MM.1S (cell line): ENCODE measurements around the gene NEURL1B.

Source experiments
- DNase-seq: peaks from one replicate; pipeline ENCODE4 v3.0.0-alpha.2; 2015
- H2AFZ ChIP-seq: fragments of 300-600 bp; sonication (generic); 2 replicates; pipeline ENCODE4 v1.6.0; 2016; ENCODE audit warnings: antibody characterized with exemption, low read length
- H3F3A ChIP-seq: fragments of 300-600 bp; sonication (generic); 2 replicates; pipeline ENCODE4 v1.6.1; 2016; ENCODE audit warnings: mild to moderate bottlenecking, antibody characterized with exemption, low read length, moderate library complexity, mixed read lengths; ENCODE audit not compliant: insufficient read depth
- H3K27ac ChIP-seq: fragments of 300-600 bp; sonication (generic); 2 replicates; pipeline ENCODE4 v1.5.1; 2016; ENCODE audit warnings: mild to moderate bottlenecking, low read length
- H3K27me3 ChIP-seq: fragments of 300-600 bp; sonication (generic); replicated peaks from 2 replicates; pipeline ENCODE4 v1.6.0; 2016; ENCODE audit warnings: low read length; ENCODE audit not compliant: insufficient read depth
- H3K36me3 ChIP-seq: fragments of 300-600 bp; sonication (generic); replicated peaks from 2 replicates; pipeline ENCODE4 v1.6.1; 2016; ENCODE audit warnings: mild to moderate bottlenecking, low read length, mixed read lengths; ENCODE audit not compliant: insufficient read depth
- H3K4me1 ChIP-seq: fragments of 300-600 bp; sonication (generic); 2 replicates; pipeline ENCODE4 v1.6.1; 2016; ENCODE audit warnings: low read length, mixed read lengths
- H3K4me2 ChIP-seq: fragments of 300-600 bp; sonication (generic); 2 replicates; pipeline ENCODE4 v1.6.0; 2016; ENCODE audit warnings: low read depth, low read length
- H3K4me3 ChIP-seq: fragments of 300-600 bp; sonication (generic); 2 replicates; pipeline ENCODE4 v1.5.1; 2016; ENCODE audit warnings: low read length, mixed read lengths
- H3K79me2 ChIP-seq: fragments of 300-600 bp; sonication (generic); 2 replicates; pipeline ENCODE4 v1.6.1; 2016; ENCODE audit warnings: mixed run types, low read length, mixed read lengths
- H3K9ac ChIP-seq: fragments of 300-600 bp; sonication (generic); 2 replicates; pipeline ENCODE4 v1.6.1; 2016; ENCODE audit warnings: low read length, mixed read lengths
- H3K9me2 ChIP-seq: fragments of 300-600 bp; sonication (generic); replicated peaks from 2 replicates; pipeline ENCODE4 v1.6.1; 2016; ENCODE audit warnings: mild to moderate bottlenecking, low read length, mixed read lengths; ENCODE audit not compliant: insufficient read depth
- H3K9me3 ChIP-seq: fragments of 300-600 bp; sonication (generic); replicated peaks from 2 replicates; pipeline ENCODE4 v1.6.1; 2016; ENCODE audit warnings: mild to moderate bottlenecking, low read length, mixed read lengths; ENCODE audit not compliant: insufficient read depth
- H4K20me1 ChIP-seq: fragments of 300-600 bp; sonication (generic); 2 replicates; pipeline ENCODE4 v1.6.1; 2016; ENCODE audit warnings: mild to moderate bottlenecking, low read length, moderate library complexity, mixed read lengths; ENCODE audit not compliant: insufficient read depth
- EZH2 ChIP-seq: fragments of 300-600 bp; sonication (generic); optimal IDR thresholded peaks from 2 replicates; pipeline ENCODE3; 2017; ENCODE audit warnings: low read depth, mild to moderate bottlenecking, antibody characterized with exemption, low read length, mixed read lengths
- EZH2phosphoT487 ChIP-seq: fragments of 300-600 bp; sonication (generic); IDR thresholded peaks from 2 replicates; pipeline ENCODE4 v1.6.1; 2018; ENCODE audit warnings: antibody characterized with exemption, low read length
- TF ChIP-seq, protein P1 (sequence below): fragments of 300-600 bp; sonication (generic); IDR thresholded peaks from 2 replicates; pipeline ENCODE4 v1.5.1; 2016; ENCODE audit warnings: antibody characterized with exemption, low read length, mixed read lengths

Gene NEURL1B

DNA sequence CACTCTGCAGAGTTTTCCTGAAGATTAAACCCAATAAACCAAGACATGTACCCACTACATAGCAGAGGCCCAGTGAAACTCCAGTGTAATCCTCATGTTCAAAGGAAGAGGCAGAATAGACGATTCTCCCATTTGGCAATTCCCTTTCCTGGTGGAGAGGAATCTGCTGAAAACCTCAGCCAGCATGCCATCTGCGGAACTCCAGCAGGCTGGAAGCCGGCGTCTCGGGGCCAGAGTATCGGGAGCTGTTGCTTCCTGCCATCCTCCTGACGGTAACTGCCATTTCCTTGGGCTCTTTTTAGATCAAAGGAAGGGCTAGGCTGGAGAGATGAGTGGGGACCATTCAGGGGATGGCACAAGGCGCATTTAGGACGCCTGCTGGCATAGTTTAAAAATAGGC lies 20.5 kb downstream of the NEURL1B start:
- no peak overlapping the region for H2AFZ ChIP-seq
- H3K4me3 ChIP-seq: no peak overlapping the region
- H3K9me3 ChIP-seq: no peaks in the 10 kb centered on the region
- H3K27me3 ChIP-seq: no peaks in the 10 kb centered on the region
- H3K27ac ChIP-seq: no peak overlapping the region
- no peaks in the 10 kb centered on the region for H3K79me2 ChIP-seq
- H3F3A ChIP-seq: no peaks in the 10 kb centered on the region
- no peaks in the 10 kb centered on the region for H4K20me1 ChIP-seq
- no peak overlapping the region for H3K4me2 ChIP-seq
- H3K36me3 ChIP-seq: no peaks in the 10 kb centered on the region
- H3K4me1 ChIP-seq: no peaks in the 10 kb centered on the region
- H3K9ac ChIP-seq: no peak overlapping the region
- DNase-seq: no peak
- no peaks in the 10 kb centered on the region for H3K9me2 ChIP-seq
- TF ChIP-seq EZH2 (no peak), EZH2phosphoT487 (no peak)
- TF ChIP-seq, protein P1, sequence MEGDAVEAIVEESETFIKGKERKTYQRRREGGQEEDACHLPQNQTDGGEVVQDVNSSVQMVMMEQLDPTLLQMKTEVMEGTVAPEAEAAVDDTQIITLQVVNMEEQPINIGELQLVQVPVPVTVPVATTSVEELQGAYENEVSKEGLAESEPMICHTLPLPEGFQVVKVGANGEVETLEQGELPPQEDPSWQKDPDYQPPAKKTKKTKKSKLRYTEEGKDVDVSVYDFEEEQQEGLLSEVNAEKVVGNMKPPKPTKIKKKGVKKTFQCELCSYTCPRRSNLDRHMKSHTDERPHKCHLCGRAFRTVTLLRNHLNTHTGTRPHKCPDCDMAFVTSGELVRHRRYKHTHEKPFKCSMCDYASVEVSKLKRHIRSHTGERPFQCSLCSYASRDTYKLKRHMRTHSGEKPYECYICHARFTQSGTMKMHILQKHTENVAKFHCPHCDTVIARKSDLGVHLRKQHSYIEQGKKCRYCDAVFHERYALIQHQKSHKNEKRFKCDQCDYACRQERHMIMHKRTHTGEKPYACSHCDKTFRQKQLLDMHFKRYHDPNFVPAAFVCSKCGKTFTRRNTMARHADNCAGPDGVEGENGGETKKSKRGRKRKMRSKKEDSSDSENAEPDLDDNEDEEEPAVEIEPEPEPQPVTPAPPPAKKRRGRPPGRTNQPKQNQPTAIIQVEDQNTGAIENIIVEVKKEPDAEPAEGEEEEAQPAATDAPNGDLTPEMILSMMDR: no peak

DNA sequence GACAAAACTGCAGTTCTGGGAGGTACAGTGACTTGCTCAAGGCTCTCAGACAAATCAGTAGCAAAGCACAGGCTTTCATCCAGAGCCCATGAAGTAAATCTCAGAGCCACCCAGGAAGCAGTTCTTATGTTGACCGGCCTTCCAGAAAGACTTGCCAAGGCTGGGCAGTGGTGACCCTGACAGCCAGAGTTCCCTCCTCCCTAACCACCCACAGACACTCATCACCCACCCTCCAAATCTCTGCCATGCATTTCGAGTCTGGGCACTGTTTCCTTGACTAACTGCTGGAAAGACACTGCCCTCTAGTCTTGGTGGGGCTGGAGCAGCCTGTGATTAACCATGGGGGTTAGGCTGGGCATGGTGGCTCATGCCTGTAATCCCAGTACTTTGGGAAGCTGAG lies 21.5 kb downstream of the NEURL1B start:
- no peaks in the 10 kb centered on the region for H3K27me3 ChIP-seq
- no peak overlapping the region for H3K4me3 ChIP-seq
- no peak overlapping the region for H3K27ac ChIP-seq
- no peaks in the 10 kb centered on the region for H3K36me3 ChIP-seq
- no peak overlapping the region for H3K4me2 ChIP-seq
- H3K9ac ChIP-seq: no peak overlapping the region
- no peaks in the 10 kb centered on the region for H3K79me2 ChIP-seq
- H4K20me1 ChIP-seq: no peaks in the 10 kb centered on the region
- H2AFZ ChIP-seq: no peak overlapping the region
- no peaks in the 10 kb centered on the region for H3K9me2 ChIP-seq
- no peaks in the 10 kb centered on the region for H3K4me1 ChIP-seq
- DNase-seq: no peak
- H3F3A ChIP-seq: no peaks in the 10 kb centered on the region
- no peaks in the 10 kb centered on the region for H3K9me3 ChIP-seq
- TF ChIP-seq EZH2: no peak
- TF ChIP-seq, protein P1: no peak
- no peak for TF ChIP-seq EZH2phosphoT487

DNA sequence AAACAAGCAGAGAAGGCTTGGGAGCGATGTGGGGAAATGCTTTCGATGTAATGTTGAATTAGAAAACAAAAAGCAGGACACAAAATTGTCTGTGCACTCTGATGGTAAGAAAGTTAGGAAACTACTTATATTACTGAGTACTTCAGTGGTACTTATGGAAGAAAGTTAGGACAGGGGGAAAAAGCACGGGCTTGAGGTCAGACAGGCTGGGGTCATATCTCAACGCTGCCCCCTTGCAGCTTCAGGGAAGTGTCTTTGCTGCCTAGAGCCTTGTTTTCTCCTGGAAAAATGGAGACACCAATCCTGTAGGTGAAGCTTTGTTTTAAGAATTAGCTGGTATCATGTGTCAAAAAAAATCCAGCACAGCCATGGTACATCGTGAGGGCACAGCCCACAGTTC lies 23.0 kb downstream of the NEURL1B start:
- Histone ChIP-seq H3K4me3 (no peak overlapping the region), H3K36me3 (no peaks in the 10 kb centered on the region), H3F3A (no peaks in the 10 kb centered on the region), H3K4me2 (no peak overlapping the region), H3K4me1 (no peaks in the 10 kb centered on the region), H3K27ac (no peak overlapping the region), H3K79me2 (no peaks in the 10 kb centered on the region), H3K9ac (no peak overlapping the region), H3K9me3 (no peaks in the 10 kb centered on the region), H3K27me3 (no peaks in the 10 kb centered on the region), H3K9me2 (no peaks in the 10 kb centered on the region), H2AFZ (no peak overlapping the region), H4K20me1 (no peaks in the 10 kb centered on the region)
- TF ChIP-seq EZH2 (no peak), EZH2phosphoT487 (no peak)
- TF ChIP-seq, protein P1: no peak
- DNase-seq: no peak
